Measurements from ENCODE around the gene HGS.

- no peak for TF ChIP-seq CTCF (IDR thresholded peaks at IDR 0.05; ENCODE audit: extremely low read depth in 1 of 2, insufficient read depth in 1 of 2, low read depth in 1 of 2, low read length in 2 of 2)
- no peak for TF ChIP-seq MAX (IDR thresholded peaks at IDR 0.05; ENCODE audit: insufficient read depth, insufficient read length)
- TF ChIP-seq MYC (IDR thresholded peaks at IDR 0.05; ENCODE audit: low read depth, low read length), result no peak
Measured at GRCh38 chr17:81695801-81696200, 12.0 kb downstream of the HGS start.

All from endothelial cell of umbilical vein (primary cell).